ENCODE measurements around the gene RNF225.
A peak's percentile ranks its signal among the peaks of the same experiment; 100 is the strongest.
"Not testable (repeated sequence)": the region's sequence is repeated elsewhere in the genome, so short reads cannot be mapped to it uniquely, and the experiment has no call there.

Gene RNF225

GRCh38 chr19:58395220-58395978 lies at the start of gene RNF225:
RNF225 (plus strand) TSS chr19:58395656; CDS start chr19:58396090, 434 bp downstream.
- no peak for DNase-seq

DNA sequence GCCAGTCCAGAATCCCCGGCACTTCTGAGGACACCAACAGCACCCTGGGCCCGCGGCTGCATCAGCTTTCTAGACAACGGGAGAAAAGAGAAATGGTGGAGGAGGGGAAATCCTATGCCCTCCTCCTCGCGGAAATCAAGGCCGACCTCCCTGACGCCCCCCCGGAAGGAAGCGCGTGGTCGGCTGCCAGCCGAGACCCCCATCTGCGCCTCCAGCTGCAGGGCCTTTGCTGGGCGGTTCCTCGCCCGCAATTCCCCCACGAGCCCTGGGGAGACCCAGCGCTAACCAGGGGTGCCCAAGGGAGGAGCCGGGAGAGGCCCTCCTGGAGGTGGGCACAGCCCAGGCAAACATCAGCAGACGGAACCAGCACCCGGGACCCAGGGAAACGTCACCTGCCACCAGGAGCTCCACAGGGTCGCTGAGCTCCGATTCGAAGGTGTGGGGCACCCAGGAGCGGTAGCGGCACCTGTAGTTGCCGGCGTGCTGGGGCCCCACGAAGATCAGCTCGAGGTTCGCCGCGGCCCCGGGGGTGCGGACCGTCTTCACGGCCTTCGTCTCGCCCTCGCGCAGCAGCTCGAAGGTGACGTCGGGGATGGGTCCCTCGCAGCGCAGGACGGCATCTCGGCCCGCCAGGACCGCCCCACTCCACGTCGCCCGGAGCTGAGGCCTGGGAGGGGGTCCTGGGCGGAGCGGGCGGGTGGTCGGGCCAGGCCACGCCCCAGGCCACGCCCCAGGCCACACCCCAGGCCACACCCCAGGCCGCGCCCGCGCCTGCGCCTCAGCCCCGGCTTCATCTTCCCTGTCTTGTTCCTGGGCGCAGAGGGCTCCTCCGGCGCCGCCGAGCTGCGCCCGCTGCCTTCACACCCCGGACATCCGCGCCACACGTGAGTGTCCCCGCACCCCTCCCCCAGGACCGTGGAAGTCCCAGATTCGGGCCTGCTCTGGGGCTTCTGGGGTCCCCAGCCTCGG lies 48.2 kb upstream of the RNF225 start:
- peak; percentile 72 for DNase-seq

DNA sequence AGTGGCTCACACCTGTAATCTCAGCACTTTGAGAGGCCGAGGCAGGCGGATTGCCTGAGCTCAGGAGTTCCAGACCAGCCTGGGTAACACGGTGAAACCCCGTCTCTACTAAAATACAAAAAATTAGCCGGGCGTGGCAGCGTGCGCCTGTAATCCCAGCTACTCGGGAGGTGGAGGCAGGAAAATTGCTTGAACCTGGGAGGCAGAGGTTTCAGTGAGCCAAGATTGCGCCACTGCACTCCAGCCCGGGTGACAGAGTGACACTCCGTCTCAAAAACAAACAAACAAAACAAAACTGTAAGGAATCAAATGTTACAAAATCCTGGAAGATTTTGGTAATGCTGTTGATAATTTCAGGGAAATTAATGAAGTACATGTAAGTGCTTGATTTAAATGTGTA lies 47.4 kb upstream of the RNF225 start:
- not testable (repeated sequence) for DNase-seq

GRCh38 chr19:58349590-58349989 lies 45.9 kb upstream of the RNF225 start:
- DNase-seq, result no peak

GRCh38 chr19:58350001-58350861 lies 45.2 kb upstream of the RNF225 start:
- no peak for DNase-seq

DNA sequence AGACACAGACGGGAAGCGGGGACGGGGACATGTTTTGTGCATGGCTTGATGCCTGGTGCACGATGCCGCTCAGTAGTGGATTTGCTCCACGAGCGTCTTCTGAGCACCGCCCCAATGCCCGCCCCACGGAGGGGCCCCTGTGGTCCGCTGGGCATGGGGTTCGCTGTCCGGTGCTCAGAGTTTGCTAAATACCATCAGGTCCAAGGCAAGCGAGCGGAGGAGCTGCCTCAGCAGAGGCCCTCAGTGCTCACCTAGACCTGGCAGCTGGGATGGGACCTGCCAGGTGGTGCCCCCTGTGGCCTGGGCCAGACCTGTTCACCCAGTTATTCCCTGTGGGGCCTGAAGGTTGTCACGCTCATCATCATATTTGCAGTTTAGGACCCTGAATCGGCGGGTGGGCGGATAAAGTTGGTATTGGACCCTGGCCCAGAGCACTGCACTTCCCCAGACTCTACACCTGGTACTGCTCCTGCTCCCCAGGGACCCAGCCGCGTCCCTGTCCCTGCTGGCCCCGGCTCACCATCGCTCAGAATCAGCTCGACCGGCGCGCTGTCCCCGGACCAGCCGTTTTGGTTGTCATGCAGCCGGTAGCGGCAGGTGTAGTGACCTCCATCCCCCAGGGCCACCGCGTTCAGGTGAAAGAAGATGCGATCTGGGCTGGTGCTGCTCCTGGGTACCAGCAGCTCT lies 44.4 kb upstream of the RNF225 start:
- DNase-seq, result no peak

GRCh38 chr19:58351558-58351878 lies 43.9 kb upstream of the RNF225 start:
- DNase-seq, result no peak

- no peak for DNase-seq
Observed at GRCh38 chr19:58351990-58352755, 43.3 kb upstream of the RNF225 start.

GRCh38 chr19:58352760-58353671 lies 42.4 kb upstream of the RNF225 start, which contains the start of gene A1BG:
A1BG (minus strand) TSS chr19:58353492; CDS start chr19:58353437, 55 bp downstream.
- DNase-seq, result no peak

- DNase-seq, result no peak
Observed at GRCh38 chr19:58353717-58354477, 41.6 kb upstream of the RNF225 start.

- DNase-seq, result no peak
Observed at GRCh38 chr19:58354478-58355030, 40.9 kb upstream of the RNF225 start.

DNA sequence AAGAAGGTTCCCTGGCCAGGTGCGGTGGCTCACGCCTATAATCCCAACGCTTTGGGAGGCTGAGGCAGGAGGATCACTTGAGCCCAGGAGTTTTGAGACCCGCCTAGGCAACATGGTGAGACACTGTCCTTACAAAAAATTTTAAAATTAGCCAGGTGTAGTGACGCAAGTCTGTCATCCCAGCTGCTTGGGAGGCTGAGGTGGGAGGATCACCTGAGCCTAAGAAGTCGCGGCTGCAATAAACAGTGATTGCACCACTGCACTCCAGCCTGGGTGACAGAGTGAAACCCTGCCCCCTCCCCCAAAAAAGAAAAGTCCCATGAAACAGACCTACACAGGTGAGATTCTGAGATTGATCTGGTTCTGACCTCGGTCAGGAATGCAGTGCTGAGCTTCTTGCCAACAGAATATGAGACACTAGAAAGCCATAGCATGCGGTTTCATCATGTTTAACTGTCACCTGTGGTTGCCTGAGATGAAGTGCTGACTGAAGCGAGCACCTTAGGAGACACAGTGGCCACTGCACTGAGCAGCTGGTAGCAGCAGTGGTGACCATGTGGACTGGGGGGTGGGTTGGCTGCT lies 40.1 kb upstream of the RNF225 start:
- DNase-seq, result no peak

- peak; percentile 31 for DNase-seq
Observed at GRCh38 chr19:58355908-58356765, 39.3 kb upstream of the RNF225 start.

GRCh38 chr19:58356766-58357480 lies 38.5 kb upstream of the RNF225 start:
- no peak for DNase-seq

DNA sequence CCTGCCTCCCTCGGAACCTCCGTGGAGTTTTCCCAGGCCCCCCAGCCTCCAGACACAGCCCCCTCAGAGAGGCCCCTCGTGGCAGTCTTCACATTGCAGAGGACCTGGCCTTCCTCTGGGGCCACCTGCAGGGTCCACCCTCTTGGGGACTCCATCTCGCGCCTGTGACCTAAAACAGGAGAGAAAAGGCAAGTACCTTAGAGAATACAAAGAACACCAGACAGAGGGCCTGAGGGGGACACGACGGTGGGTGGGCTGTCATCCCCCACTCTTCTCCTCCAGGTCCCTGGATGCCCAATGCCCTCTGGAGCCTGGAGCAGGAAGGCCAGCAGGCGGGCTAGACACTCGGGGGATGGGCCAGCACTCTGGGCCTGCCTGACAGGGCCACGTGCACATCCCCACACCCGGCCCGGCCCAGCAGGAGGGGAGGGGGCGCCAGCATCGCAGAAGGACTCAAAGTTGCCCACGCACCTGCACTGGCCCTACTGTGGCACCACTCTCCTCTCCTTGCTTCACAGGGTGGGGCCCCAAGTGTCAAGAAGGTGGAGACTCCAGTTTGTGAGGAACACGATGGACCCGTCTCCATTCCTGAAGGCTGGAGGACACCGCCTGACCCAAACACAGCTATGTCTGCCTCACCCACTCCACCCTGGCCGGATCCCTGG lies 37.8 kb upstream of the RNF225 start:
- DNase-seq, result no peak

DNA sequence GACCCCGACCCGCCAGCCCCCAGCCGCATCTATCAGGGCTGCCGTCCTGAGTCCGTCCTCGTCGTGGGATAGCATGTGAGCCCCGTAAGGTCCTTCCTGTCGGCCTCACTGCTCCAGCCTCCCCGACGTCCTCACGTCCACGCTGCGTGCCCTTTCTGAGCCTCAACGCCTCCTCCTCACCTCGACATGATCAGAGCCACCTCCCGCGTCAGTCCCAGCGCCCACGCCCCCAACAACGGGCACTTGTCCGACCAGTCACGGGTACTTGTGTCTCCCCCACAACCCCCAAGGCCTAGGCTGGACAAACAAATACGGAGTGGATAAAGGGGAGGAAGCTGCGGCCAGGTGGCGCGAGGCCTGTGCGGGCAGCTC lies 33.6 kb upstream of the RNF225 start:
- DNase-seq, result peak; percentile 55

Data from activated CD8-positive, alpha-beta memory T cell treated with anti-CD3 and anti-CD28 coated beads, Interleukin-2, amount 50 U/mL, for 4 hours (primary cell).